H9 (cell line): ENCODE data around the gene SERPINB13. TPM values are rescaled to one million over a fixed set of nuclear protein-coding genes. Genes with fewer than 3 reads are reported as not detected.

Experiments used
- DNase-seq: peaks from one replicate; pipeline ENCODE4 v3.0.0-alpha.2; 2017
- H2AFZ ChIP-seq: one replicate; pipeline ENCODE4 v1.6.1; 2013; ENCODE audit warnings: mild to moderate bottlenecking, low read length, control low read depth, moderate library complexity
- H2AK5ac ChIP-seq: 2 replicates; pipeline ENCODE4 v1.6.1; 2013; ENCODE audit warnings: low read length, control low read depth, mixed read lengths; ENCODE audit not compliant: insufficient read length
- H2BK120ac ChIP-seq: one replicate; pipeline ENCODE4 v1.6.1; 2013; ENCODE audit warnings: low read depth, mild to moderate bottlenecking, low read length, control low read depth, inconsistent platforms; ENCODE audit not compliant: poor library complexity, severe bottlenecking
- H2BK12ac ChIP-seq: 2 replicates; pipeline ENCODE4 v1.6.1; 2013; ENCODE audit warnings: low read length, control low read depth, mixed read lengths, low read depth; ENCODE audit not compliant: insufficient read length
- H2BK15ac ChIP-seq: 2 replicates; pipeline ENCODE4 v1.6.1; 2013; ENCODE audit warnings: low read depth, low read length, control low read depth
- H2BK20ac ChIP-seq: one replicate; pipeline ENCODE4 v1.6.1; 2013; ENCODE audit warnings: low read depth, mild to moderate bottlenecking, low read length, control low read depth, inconsistent platforms; ENCODE audit not compliant: poor library complexity, severe bottlenecking
- H2BK5ac ChIP-seq: 2 replicates; pipeline ENCODE4 v1.6.1; 2013; ENCODE audit warnings: low read length, control low read depth, mixed read lengths; ENCODE audit not compliant: insufficient read length
- H3K14ac ChIP-seq: 2 replicates; pipeline ENCODE4 v1.6.1; 2013; ENCODE audit warnings: low read length, control low read depth; ENCODE audit not compliant: insufficient read depth
- H3K18ac ChIP-seq: 2 replicates; pipeline ENCODE4 v1.6.1; 2013; ENCODE audit warnings: low read depth, mild to moderate bottlenecking, mixed read lengths, low read length, control low read depth; ENCODE audit not compliant: insufficient read length
- H3K23ac ChIP-seq: 2 replicates; pipeline ENCODE4 v1.6.1; 2013; ENCODE audit warnings: low read length, control low read depth, mixed read lengths, low read depth; ENCODE audit not compliant: insufficient read length
- H3K23me2 ChIP-seq: 2 replicates; pipeline ENCODE4 v1.6.1; 2013; ENCODE audit warnings: low read depth, mild to moderate bottlenecking, mixed read lengths, low read length, control low read depth; ENCODE audit not compliant: insufficient read length, poor library complexity, severe bottlenecking
- H3K27ac ChIP-seq: 2 replicates; pipeline ENCODE4 v1.5.1; 2013; ENCODE audit warnings: low read length, control low read depth, mixed read lengths, low read depth; ENCODE audit not compliant: insufficient read length
- H3K27me3 ChIP-seq: 2 replicates; pipeline ENCODE4 v1.6.1; 2013; ENCODE audit warnings: low read length, control low read depth, inconsistent platforms; ENCODE audit not compliant: insufficient read depth
- H3K4ac ChIP-seq: 2 replicates; pipeline ENCODE4 v1.6.1; 2013; ENCODE audit warnings: low read depth, mild to moderate bottlenecking, control low read depth, inconsistent platforms, low read length, moderate library complexity
- H3K4me1 ChIP-seq: 2 replicates; pipeline ENCODE4 v1.6.1; 2013; ENCODE audit warnings: low read length, control low read depth, inconsistent platforms; ENCODE audit not compliant: insufficient read depth
- H3K4me2 ChIP-seq: 2 replicates; pipeline ENCODE4 v1.6.1; 2013; ENCODE audit warnings: low read length, control low read depth, mixed read lengths; ENCODE audit not compliant: insufficient read length, insufficient read depth
- H3K56ac ChIP-seq: 2 replicates; pipeline ENCODE4 v1.6.1; 2013; ENCODE audit warnings: low read depth, mild to moderate bottlenecking, mixed read lengths, low read length, control low read depth; ENCODE audit not compliant: insufficient read length
- H3K79me1 ChIP-seq: 2 replicates; pipeline ENCODE4 v1.6.1; 2013; ENCODE audit warnings: low read depth, mild to moderate bottlenecking, moderate library complexity, low read length, control low read depth, inconsistent platforms; ENCODE audit not compliant: insufficient read depth, poor library complexity, severe bottlenecking
- H3K79me2 ChIP-seq: 2 replicates; pipeline ENCODE4 v1.6.1; 2013; ENCODE audit warnings: low read length, control low read depth, inconsistent platforms; ENCODE audit not compliant: insufficient read depth
- H3K9ac ChIP-seq: 2 replicates; pipeline ENCODE4 v1.6.1; 2013; ENCODE audit warnings: low read length, control low read depth, mixed read lengths; ENCODE audit not compliant: insufficient read length; ENCODE audit errors: extremely low read depth
- H3K9me3 ChIP-seq: one replicate; pipeline ENCODE4 v1.6.1; 2013; ENCODE audit warnings: low read depth, low read length, inconsistent platforms; ENCODE audit not compliant: control insufficient read depth
- H3T11ph ChIP-seq: one replicate; pipeline ENCODE4 v1.6.1; 2013; ENCODE audit warnings: mild to moderate bottlenecking, low read length, control low read depth, inconsistent platforms
- H4K20me1 ChIP-seq: one replicate; pipeline ENCODE4 v1.6.1; 2013; ENCODE audit not compliant: control insufficient read depth, insufficient read length, insufficient read depth
- H4K5ac ChIP-seq: 2 replicates; pipeline ENCODE4 v1.6.1; 2013; ENCODE audit warnings: low read depth, mild to moderate bottlenecking, mixed read lengths, low read length, control low read depth; ENCODE audit not compliant: insufficient read length
- H4K8ac ChIP-seq: replicated peaks from 2 replicates; pipeline ENCODE4 v1.6.1; 2013; ENCODE audit warnings: low read length, control low read depth, mixed read lengths, low read depth; ENCODE audit not compliant: insufficient read length
- H4K91ac ChIP-seq: 2 replicates; pipeline ENCODE4 v1.6.1; 2013; ENCODE audit warnings: low read depth, mild to moderate bottlenecking, moderate library complexity, mixed read lengths, low read length, control low read depth; ENCODE audit not compliant: insufficient read length
- H3K27ac Mint-ChIP-seq, 3 experiments: 2 replicates in 2 of 3; 3 replicates in 1 of 3; pipeline ENCODE4 v1.8.0; 2020 to 2021; ENCODE audit warnings: mixed read lengths in 3 of 3, mild to moderate bottlenecking in 1 of 3, moderate library complexity in 1 of 3
- H3K27me3 Mint-ChIP-seq: 2 replicates; pipeline ENCODE4 v1.8.0; 2021; ENCODE audit warnings: low read depth, mild to moderate bottlenecking, moderate library complexity, mixed read lengths
- H3K36me3 Mint-ChIP-seq, 3 experiments: 2 replicates in 2 of 3; 3 replicates in 1 of 3; pipeline ENCODE4 v1.8.0; 2020 to 2021; ENCODE audit warnings: low read depth in 3 of 3, mixed read lengths in 3 of 3; ENCODE audit not compliant: insufficient read depth in 1 of 3
- H3K4me1 Mint-ChIP-seq, 2 experiments: 2 replicates each; pipeline ENCODE4 v1.8.0; 2020; ENCODE audit warnings: mixed read lengths in 2 of 2
- H3K4me3 Mint-ChIP-seq, 2 experiments: 2 replicates in 1 of 2; 3 replicates in 1 of 2; pipeline ENCODE4 v1.8.0; 2020 to 2021; ENCODE audit warnings: mild to moderate bottlenecking in 2 of 2, mixed read lengths in 2 of 2, moderate library complexity in 1 of 2
- H3K9me3 Mint-ChIP-seq, 2 experiments: 2 replicates in 1 of 2; 3 replicates in 1 of 2; pipeline ENCODE4 v1.8.0; 2020; ENCODE audit warnings: mild to moderate bottlenecking in 2 of 2, mixed read lengths in 2 of 2, moderate library complexity in 1 of 2
- WGBS: extraction: QIAGEN DNeasy Blood & Tissue Kit; methylation state at CpG from one replicate; pipeline ENCODE4 v1.1.7; 2013; ENCODE audit warnings: missing lambda C conversion rate, low lambda C conversion rate, mixed read lengths; ENCODE audit not compliant: insufficient read length; ENCODE audit errors: extremely low coverage; 5-methylcytosine and 5-hydroxymethylcytosine counted together
- total RNA-seq: library from RNA; stranded (reverse); gene quantifications from 2 replicates; pipeline ENCODE4 v1.2.1, GENCODE V29; 2021
- TF ChIP-seq, protein P1 (sequence below): fragments of 200-600 bp; sonication (generic); conservative IDR thresholded peaks from 3 replicates; pipeline ENCODE4 v1.8.0; 2021; ENCODE audit warnings: antibody characterized with exemption, mild to moderate bottlenecking

SERPINB13 gene
- total RNA-seq, 1 experiment from 2014 or later = not detected

DNA sequence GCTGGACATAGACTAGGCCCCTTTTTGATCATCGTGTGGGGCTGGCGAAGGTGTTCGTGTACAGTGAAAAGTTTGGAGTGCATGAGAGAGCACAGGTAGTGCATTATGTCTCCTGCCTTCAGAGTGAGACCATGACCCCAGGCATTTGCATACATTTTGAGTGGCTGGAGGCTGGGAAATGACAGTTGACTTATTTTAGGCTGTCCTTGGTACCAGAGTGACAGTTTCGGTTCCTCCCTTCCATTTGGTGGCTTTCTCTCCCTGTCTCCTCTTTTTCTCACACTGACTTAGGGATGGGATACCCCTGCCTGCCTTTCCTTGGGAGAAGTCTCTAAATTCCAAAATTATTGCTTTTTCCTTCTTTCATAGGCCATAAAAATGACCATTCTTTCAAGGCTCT, 24.9 kb upstream of the SERPINB13 start:
- no CpG with 5 or more reads among the region's 4 CpGs for WGBS
- Histone ChIP-seq H4K8ac (no peak overlapping the region), H4K5ac (no peak overlapping the region), H3K23ac (no peak overlapping the region), H3K79me2 (no peaks in the 10 kb centered on the region), H2BK5ac (no peak overlapping the region), H4K20me1 (no peaks in the 10 kb centered on the region), H3K9me3 (no peaks in the 10 kb centered on the region), H4K91ac (no peak overlapping the region), H3K4me2 (no peak overlapping the region), H2AK5ac (no peak overlapping the region), H2AFZ (no peak overlapping the region), H3K27ac (no peak overlapping the region), H3K18ac (no peak overlapping the region), H3K79me1 (no peaks in the 10 kb centered on the region), H3K23me2 (no peaks in the 10 kb centered on the region), H2BK12ac (no peak overlapping the region), H2BK20ac (no peak overlapping the region), H3K4me1 (no peaks in the 10 kb centered on the region), H3K27me3 (no peaks in the 10 kb centered on the region), H3K14ac (no peak overlapping the region), H2BK120ac (no peak overlapping the region), H3T11ph (no peak overlapping the region), H2BK15ac (no peak overlapping the region), H3K9ac (no peak overlapping the region), H3K56ac (no peak overlapping the region), H3K4ac (no peak overlapping the region)
- TF ChIP-seq, protein P1, sequence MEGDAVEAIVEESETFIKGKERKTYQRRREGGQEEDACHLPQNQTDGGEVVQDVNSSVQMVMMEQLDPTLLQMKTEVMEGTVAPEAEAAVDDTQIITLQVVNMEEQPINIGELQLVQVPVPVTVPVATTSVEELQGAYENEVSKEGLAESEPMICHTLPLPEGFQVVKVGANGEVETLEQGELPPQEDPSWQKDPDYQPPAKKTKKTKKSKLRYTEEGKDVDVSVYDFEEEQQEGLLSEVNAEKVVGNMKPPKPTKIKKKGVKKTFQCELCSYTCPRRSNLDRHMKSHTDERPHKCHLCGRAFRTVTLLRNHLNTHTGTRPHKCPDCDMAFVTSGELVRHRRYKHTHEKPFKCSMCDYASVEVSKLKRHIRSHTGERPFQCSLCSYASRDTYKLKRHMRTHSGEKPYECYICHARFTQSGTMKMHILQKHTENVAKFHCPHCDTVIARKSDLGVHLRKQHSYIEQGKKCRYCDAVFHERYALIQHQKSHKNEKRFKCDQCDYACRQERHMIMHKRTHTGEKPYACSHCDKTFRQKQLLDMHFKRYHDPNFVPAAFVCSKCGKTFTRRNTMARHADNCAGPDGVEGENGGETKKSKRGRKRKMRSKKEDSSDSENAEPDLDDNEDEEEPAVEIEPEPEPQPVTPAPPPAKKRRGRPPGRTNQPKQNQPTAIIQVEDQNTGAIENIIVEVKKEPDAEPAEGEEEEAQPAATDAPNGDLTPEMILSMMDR = no peak
- Mint-ChIP-seq H3K4me1 (peaks cover 0 to 3% of the 10 kb centered on the region in 2 experiments; a peak in 1 of 4 replicates), H3K27me3 (no peaks in the 10 kb centered on the region; the same call in 1 of the 2 replicates), H3K36me3 (no peaks in the 10 kb centered on the region), H3K27ac (no peak overlapping the region), H3K9me3 (no peaks in the 10 kb centered on the region), H3K4me3 (no peak overlapping the region)
- DNase-seq = no peak
